Transverse colon (tissue), 4 donors: ENCODE results near the gene IRX5. TPM values are rescaled to one million over a fixed set of nuclear protein-coding genes. Genes with fewer than 3 reads are reported as not detected.

Experiments used
- DNase-seq: peaks from one replicate; pipeline ENCODE4 v3.0.0-alpha.2; 2019
- H3K27ac ChIP-seq, 4 donors: fragments of 200-600 bp; sonication (generic); 2 replicates each; pipeline ENCODE4 v1.5.1; 2016 to 2018; ENCODE audit warnings: inconsistent platforms in 4 of 4
- H3K27me3 ChIP-seq: fragments of 200-600 bp; sonication (generic); 2 replicates; pipeline ENCODE4 v1.5.1; 2017; ENCODE audit warnings: inconsistent platforms
- H3K36me3 ChIP-seq, 4 donors: fragments of 200-600 bp; sonication (generic); 2 replicates each; pipeline ENCODE4 v1.5.1; 2017 to 2019; ENCODE audit warnings: inconsistent platforms in 4 of 4
- H3K4me1 ChIP-seq, 4 donors: fragments of 200-600 bp; sonication (generic); 2 replicates each; pipeline ENCODE4 v1.5.1; 2017 to 2020; ENCODE audit warnings: inconsistent platforms in 4 of 4
- H3K4me3 ChIP-seq, 4 donors: fragments of 200-600 bp; sonication (generic); 1 replicate in 1 of 4; 2 replicates in 3 of 4; pipeline versions ENCODE4 v1.5.1 to v1.6.1; 2017 to 2019; ENCODE audit warnings: inconsistent platforms in 4 of 4
- H3K9me3 ChIP-seq, 2 donors: fragments of 200-600 bp; sonication (generic); 2 replicates each; pipeline ENCODE4 v1.5.1; 2017 to 2019; ENCODE audit warnings: inconsistent platforms in 2 of 2
- CTCF ChIP-seq, 5 experiments: fragments of 200-600 bp in 3 of 5; fragments of 450-650 bp in 2 of 5; sonication (generic) in 3 of 5; IDR thresholded peaks; 1 replicate in 2 of 5; 2 replicates in 3 of 5; pipeline ENCODE4 v1.5.1; 2016 to 2017; ENCODE audit warnings: antibody characterized with exemption in 5 of 5, inconsistent platforms in 3 of 5, mild to moderate bottlenecking in 2 of 5, moderate library complexity in 1 of 5
- EP300 ChIP-seq: sonication (generic); formaldehyde crosslinking; IDR thresholded peaks from one replicate; pipeline ENCODE4 v1.6.1; 2017; ENCODE audit warnings: antibody characterized with exemption, low read depth
- POLR2A ChIP-seq: fragments of 450-650 bp; IDR thresholded peaks from one replicate; pipeline ENCODE4 v1.6.1; 2016; ENCODE audit warnings: antibody characterized with exemption, mild to moderate bottlenecking, moderate library complexity
- POLR2AphosphoS5 ChIP-seq, 3 donors: sonication (generic); formaldehyde crosslinking; IDR thresholded peaks; one replicate each; pipeline ENCODE4 v1.6.1; 2016; ENCODE audit warnings: antibody characterized with exemption in 3 of 3
- WGBS, 2 donors: methylation state at CpG; one replicate each; pipeline ENCODE4 v1.1.5; 2018; ENCODE audit warnings: low coverage in 1 of 2; 5-methylcytosine and 5-hydroxymethylcytosine counted together
- in situ Hi-C, 4 donors: fragments of 200-750 bp; cut with MboI; loops; one replicate each; pipeline versions ENCODE4 v1.15.0 to v1.15.1; 2017; ENCODE audit warnings: low sequenced_read_pairs in 3 of 4, low pct_ligation_motif_present in 1 of 4, low pct_unique_long_range_greater_than_20kb in 1 of 4
- intact Hi-C: fragments of 100-400 bp; cut with DNase I; formaldehyde crosslinking; loops from one replicate; pipeline ENCODE4 v1.15.1; 2023; ENCODE audit warnings: low total_unique reads
- total RNA-seq, 4 donors: library from RNA; depleted of rRNA; stranded (reverse); fragments of >200 nt; gene quantifications; one replicate each; pipeline ENCODE4 v1.1.0, GENCODE V29; 2016

Gene IRX5
- total RNA-seq, 4 donors from 2014 or later = not detected

DNA sequence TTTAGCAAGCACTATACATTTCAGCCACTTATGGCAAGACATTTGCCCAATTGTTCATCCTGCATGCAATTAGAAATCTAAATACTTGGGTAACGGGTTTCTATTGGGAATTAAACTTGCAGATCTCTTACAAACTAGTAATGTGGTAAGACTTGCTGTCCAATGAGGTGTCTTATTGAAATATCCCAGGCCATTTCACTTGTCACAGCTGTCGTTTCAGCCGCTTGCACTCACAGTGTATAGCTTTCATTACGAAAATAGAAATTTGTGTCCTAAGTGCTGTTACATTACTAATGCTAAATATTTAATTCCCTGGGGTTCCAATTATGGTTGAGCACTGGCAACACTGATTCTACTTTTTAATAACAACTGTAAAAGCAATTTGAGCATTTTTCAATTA lies 40.3 kb upstream of the IRX5 start:
- Histone ChIP-seq H3K27me3 (no peaks in the 10 kb centered on the region), H3K4me3 (no peak overlapping the region), H3K36me3 (no peaks in the 10 kb centered on the region), H3K4me1 (no peaks in the 10 kb centered on the region), H3K9me3 (no peaks in the 10 kb centered on the region), H3K27ac (no peak overlapping the region)
- TF ChIP-seq POLR2A = no peak
- no peak for TF ChIP-seq CTCF (IDR thresholded peaks at IDR 0.05)
- TF ChIP-seq EP300 = no peak
- TF ChIP-seq POLR2AphosphoS5 (IDR thresholded peaks at IDR 0.05) = no peak
- DNase-seq = no peak
- intact Hi-C loops (no loop called here), in situ Hi-C loops (no loop called here)
- WGBS, 2 donors = 67 to 69% methylated on average over 4 of the region's 4 CpGs

- DNase-seq = no peak
- TF ChIP-seq POLR2AphosphoS5 (IDR thresholded peaks at IDR 0.05) (no peak), EP300 (no peak), POLR2A (no peak), CTCF (IDR thresholded peaks at IDR 0.05) (no peak)
- WGBS, 2 donors = 54% methylated on average over 4 of the region's 4 CpGs
- H3K27me3 ChIP-seq = no peaks in the 10 kb centered on the region
- in situ Hi-C loops = no loop called here
- H3K9me3 ChIP-seq = no peaks in the 10 kb centered on the region
- no peaks in the 10 kb centered on the region for H3K36me3 ChIP-seq
- H3K27ac ChIP-seq = no peak overlapping the region
- no peaks in the 10 kb centered on the region for H3K4me1 ChIP-seq
- intact Hi-C loops = no loop called here
- no peak overlapping the region for H3K4me3 ChIP-seq
Measured at GRCh38 chr16:54891346-54891745, 39.3 kb upstream of the IRX5 start.

GRCh38 chr16:54892981-54893380 lies 37.7 kb upstream of the IRX5 start:
- no peaks in the 10 kb centered on the region for H3K9me3 ChIP-seq
- DNase-seq = no peak
- no peak overlapping the region for H3K4me3 ChIP-seq
- 53 to 73% methylated on average over 2 to 6 of the region's 6 CpGs for WGBS, 2 donors
- H3K27ac ChIP-seq = no peak overlapping the region
- H3K4me1 ChIP-seq = no peaks in the 10 kb centered on the region
- intact Hi-C loops = no loop called here
- no peaks in the 10 kb centered on the region for H3K27me3 ChIP-seq
- TF ChIP-seq POLR2AphosphoS5 (IDR thresholded peaks at IDR 0.05) (no peak), POLR2A (no peak), EP300 (no peak), CTCF (IDR thresholded peaks at IDR 0.05) (no peak)
- in situ Hi-C loops = no loop called here
- no peaks in the 10 kb centered on the region for H3K36me3 ChIP-seq

DNA sequence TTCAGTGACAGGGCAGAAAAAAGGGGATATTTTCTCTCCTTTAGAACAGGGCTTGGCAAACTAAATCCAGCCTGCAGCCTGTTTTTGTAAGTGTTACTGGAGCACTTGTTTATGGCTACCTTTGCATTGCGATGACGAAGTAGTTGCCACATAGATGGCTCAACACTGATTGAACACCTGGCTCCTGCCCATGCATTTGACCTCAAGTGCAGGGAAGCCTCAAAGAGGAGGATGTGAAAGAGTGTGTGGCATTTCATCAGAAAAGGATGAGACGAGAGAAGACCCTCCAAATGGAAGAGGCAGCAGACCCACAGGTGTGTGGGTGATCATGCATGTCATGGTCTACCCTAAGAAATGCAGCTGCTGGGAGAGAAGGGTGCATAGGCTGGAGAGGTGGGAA lies 32.7 kb upstream of the IRX5 start:
- DNase-seq = no peak
- Histone ChIP-seq H3K36me3 (no peaks in the 10 kb centered on the region), H3K4me1 (no peaks in the 10 kb centered on the region), H3K9me3 (no peaks in the 10 kb centered on the region), H3K4me3 (no peak overlapping the region), H3K27ac (no peak overlapping the region), H3K27me3 (peaks cover 2% of the 10 kb centered on the region)
- no peak for TF ChIP-seq EP300
- TF ChIP-seq POLR2AphosphoS5 (IDR thresholded peaks at IDR 0.05) = no peak
- TF ChIP-seq POLR2A = no peak
- TF ChIP-seq CTCF (IDR thresholded peaks at IDR 0.05) = no peak
- intact Hi-C loops = no loop called here
- WGBS, 2 donors = 14 to 75% methylated on average over 1 to 3 of the region's 3 CpGs
- in situ Hi-C loops = no loop called here
